CD14-positive monocyte (primary cell): ENCODE data around the gene NAA40. TPM values are rescaled to one million over a fixed set of nuclear protein-coding genes. Genes with fewer than 3 reads are reported as not detected.

ENCODE experiments used
- DNase-seq, 3 donors: peaks; one replicate each; pipeline ENCODE4 v3.0.0-alpha.2; 2011 to 2022
- H2AFZ ChIP-seq: 2 replicates; pipeline ENCODE4 v1.6.0; 2012; ENCODE audit warnings: mild to moderate bottlenecking, low read depth, low read length, inconsistent platforms; ENCODE audit not compliant: insufficient read depth, poor library complexity, severe bottlenecking
- H3K27ac ChIP-seq, 2 donors: 1 replicate in 1 of 2; 2 replicates in 1 of 2; pipeline ENCODE4 v1.5.1; 2012 to 2013; ENCODE audit warnings: low read length in 2 of 2, control low read depth in 1 of 2, inconsistent platforms in 1 of 2, low read depth in 1 of 2, mild to moderate bottlenecking in 1 of 2
- H3K27me3 ChIP-seq, 2 donors: one replicate each; pipeline versions ENCODE4 v1.6.0 to v1.6.1; 2011 to 2013; ENCODE audit warnings: low read length in 2 of 2; ENCODE audit not compliant: control insufficient read depth in 2 of 2, insufficient read depth in 2 of 2
- H3K36me3 ChIP-seq, 2 donors: replicated peaks in 1 of 2; 1 replicate in 1 of 2; 2 replicates in 1 of 2; pipeline versions ENCODE4 v1.5.1 to v1.6.1; 2012 to 2013; ENCODE audit warnings: low read length in 2 of 2, control low read depth in 1 of 2, inconsistent platforms in 1 of 2, mild to moderate bottlenecking in 1 of 2; ENCODE audit not compliant: insufficient read depth in 2 of 2, control insufficient read depth in 1 of 2
- H3K4me1 ChIP-seq, 2 donors: 1 replicate in 1 of 2; 2 replicates in 1 of 2; pipeline versions ENCODE4 v1.5.1 to v1.6.1; 2012 to 2013; ENCODE audit warnings: low read length in 2 of 2, control low read depth in 1 of 2, inconsistent platforms in 1 of 2, mild to moderate bottlenecking in 1 of 2, moderate library complexity in 1 of 2; ENCODE audit not compliant: insufficient read depth in 2 of 2, control insufficient read depth in 1 of 2
- H3K4me2 ChIP-seq: replicated peaks from 2 replicates; pipeline ENCODE3; 2012; ENCODE audit warnings: low read length, moderate library complexity, mild to moderate bottlenecking; ENCODE audit not compliant: poor library complexity, severe bottlenecking; ENCODE audit errors: extremely low read depth
- H3K4me3 ChIP-seq, 3 experiments: fragments of 200-600 bp in 1 of 3; sonication (generic) in 1 of 3; replicated peaks in 1 of 3; 1 replicate in 2 of 3; 2 replicates in 1 of 3; pipeline ENCODE4 v1.5.1; 2011 to 2013; ENCODE audit warnings: low read length in 3 of 3, mild to moderate bottlenecking in 3 of 3, control low read depth in 2 of 3, low read depth in 2 of 3, inconsistent platforms in 1 of 3, moderate library complexity in 1 of 3
- H3K79me2 ChIP-seq: 2 replicates; pipeline ENCODE4 v1.6.0; 2012; ENCODE audit warnings: mild to moderate bottlenecking, control low read depth, inconsistent platforms, low read length, moderate library complexity; ENCODE audit not compliant: insufficient read depth
- H3K9ac ChIP-seq: 2 replicates; pipeline ENCODE4 v1.6.0; 2017; ENCODE audit warnings: low read length, mild to moderate bottlenecking; ENCODE audit not compliant: insufficient read depth, poor library complexity, severe bottlenecking
- H3K9me3 ChIP-seq, 2 donors: replicated peaks in 1 of 2; 1 replicate in 1 of 2; 2 replicates in 1 of 2; pipeline versions ENCODE4 v1.5.1 to v1.6.1; 2012 to 2013; ENCODE audit warnings: low read length in 2 of 2, control low read depth in 1 of 2; ENCODE audit not compliant: control insufficient read depth in 1 of 2, insufficient read depth in 1 of 2
- H4K20me1 ChIP-seq: 2 replicates; pipeline ENCODE4 v1.6.0; 2012; ENCODE audit warnings: mild to moderate bottlenecking, low read length, control low read depth, moderate library complexity; ENCODE audit not compliant: insufficient read depth
- H3K27ac Mint-ChIP-seq, 7 donors: one replicate each; pipeline ENCODE4 v1.8.0; 2020; ENCODE audit warnings: mild to moderate bottlenecking in 7 of 7, mixed read lengths in 7 of 7, moderate library complexity in 6 of 7, inconsistent platforms in 2 of 7
- H3K27me3 Mint-ChIP-seq, 3 donors: one replicate each; pipeline ENCODE4 v1.8.0; 2021 to 2022; ENCODE audit warnings: low read depth in 3 of 3, mild to moderate bottlenecking in 3 of 3, mixed read lengths in 3 of 3, moderate library complexity in 3 of 3, inconsistent platforms in 1 of 3
- H3K36me3 Mint-ChIP-seq, 2 donors: one replicate each; pipeline ENCODE4 v1.8.0; 2020; ENCODE audit warnings: mixed read lengths in 2 of 2, inconsistent platforms in 1 of 2, mild to moderate bottlenecking in 1 of 2
- H3K4me1 Mint-ChIP-seq: one replicate; pipeline ENCODE4 v1.8.0; 2020; ENCODE audit warnings: mild to moderate bottlenecking, mixed read lengths
- H3K4me3 Mint-ChIP-seq, 2 donors: one replicate each; pipeline ENCODE4 v1.8.0; 2020; ENCODE audit warnings: mild to moderate bottlenecking in 2 of 2, mixed read lengths in 2 of 2, moderate library complexity in 1 of 2
- H3K9me3 Mint-ChIP-seq, 7 donors: one replicate each; pipeline ENCODE4 v1.8.0; 2020 to 2022; ENCODE audit warnings: mixed read lengths in 7 of 7, mild to moderate bottlenecking in 6 of 7, moderate library complexity in 6 of 7, inconsistent platforms in 2 of 7
- CTCF ChIP-seq: fragments of 200-600 bp; IDR thresholded peaks from one replicate; pipeline ENCODE4 v1.8.0; 2022; ENCODE audit warnings: antibody characterized with exemption, mild to moderate bottlenecking
- WGBS: methylation state at CpG from one replicate; pipeline ENCODE4 v1.1.5; 2013; ENCODE audit warnings: missing lambda C conversion rate; ENCODE audit not compliant: insufficient coverage; 5-methylcytosine and 5-hydroxymethylcytosine counted together
- intact Hi-C, 2 donors: fragments of 100-400 bp; cut with micrococcal nuclease; formaldehyde crosslinking; loops; one replicate each; pipeline versions ENCODE4 v1.15.0 to v1.15.1; 2023
- polyA plus RNA-seq, 3 donors: library from polyadenylated mRNA; depleted of rRNA in 1 of 3; unstranded in 2 of 3; stranded (reverse) in 1 of 3; fragments of 300-500 nt in 2 of 3; fragments of >200 nt in 1 of 3; fragmentation: Illumina TruSeq in 2 of 3; gene quantifications; 1 replicate in 2 of 3; 2 replicates in 1 of 3; pipeline ENCODE4 v1.2.3, GENCODE V29; 2012 to 2021
- small RNA-seq: library from RNA; depleted of rRNA; stranded (forward); fragments of <200 nt; gene quantifications from one replicate; pipeline ENCODE3, GENCODE V24; 2012; ENCODE audit warnings: low read depth; ENCODE audit not compliant: insufficient read length

NAA40 gene
- polyA plus RNA-seq, 3 donors = 1.5 to 14.5 (median 1.6) TPM

DNA sequence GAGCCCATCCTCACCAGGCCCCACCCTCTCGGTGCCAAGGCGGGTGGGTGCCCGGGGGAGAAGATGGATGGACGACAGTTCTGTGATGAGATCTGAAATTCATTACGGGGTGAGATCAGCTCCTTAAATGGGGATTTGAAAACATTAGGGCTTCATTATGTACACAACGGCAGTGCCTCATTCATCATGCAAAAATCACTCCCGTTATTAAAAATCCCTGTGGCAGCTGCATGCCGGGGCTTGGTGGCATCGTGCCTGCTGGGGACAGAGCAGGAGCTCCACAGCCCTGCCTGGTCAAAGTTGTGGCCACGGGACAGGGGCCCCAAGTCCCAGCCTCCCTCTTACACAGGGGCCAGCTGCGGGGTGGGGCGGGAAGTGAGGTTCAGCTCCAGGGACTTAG lies 67.6 kb downstream of the NAA40 start:
- Mint-ChIP-seq H3K27ac (no peak overlapping the region), H3K9me3 (peaks cover 12 to 19% (median 16%) of the 10 kb centered on the region in 7 donors), H3K4me1 (peaks cover 37% of the 10 kb centered on the region), H3K36me3 (peaks cover 0 to 4% of the 10 kb centered on the region in 2 donors), H3K27me3 (peaks cover 57 to 80% (median 61%) of the 10 kb centered on the region in 3 donors), H3K4me3 (peak overlapping the region in 1 of 2 donors; percentile 100)
- no peaks in the 10 kb centered on the region for H3K36me3 ChIP-seq
- no peak for TF ChIP-seq CTCF
- DNase-seq = no peak
- 67% methylated on average over 3 of the region's 12 CpGs for WGBS
- no peak overlapping the region for H3K4me2 ChIP-seq
- H4K20me1 ChIP-seq = no peaks in the 10 kb centered on the region
- H3K4me3 ChIP-seq = no peak overlapping the region
- H3K79me2 ChIP-seq = no peaks in the 10 kb centered on the region
- H3K9ac ChIP-seq = no peak overlapping the region
- peaks cover 28 to 32% of the 10 kb centered on the region in 2 donors for H3K4me1 ChIP-seq
- H3K9me3 ChIP-seq = peaks cover 0 to 15% of the 10 kb centered on the region in 2 donors
- no peak overlapping the region for H3K27ac ChIP-seq
- no peak overlapping the region for H2AFZ ChIP-seq
- intact Hi-C loops = no loop called here
- peaks cover 7 to 67% of the 10 kb centered on the region in 2 donors for H3K27me3 ChIP-seq

Small RNA genes within 50 kb of the gene (small RNA-seq; reads per million reads assigned to genes)
- gene RNU6-45P = not detected

Other genes starting within 250 kb of the NAA40 start
- 1 to 10 TPM in 1 of 3 donors, not detected in 2; 1.2 TPM for gene ZFTA, start 170.2 kb upstream of the NAA40 start, polyA plus RNA-seq
- 1 to 10 TPM in 1 of 3 donors, under 1 TPM in 2; 0.10 to 3.3 (median 0.20) TPM for gene SPINDOC, start 125.5 kb upstream of the NAA40 start, polyA plus RNA-seq
- gene MARK2, start 99.9 kb upstream of the NAA40 start, polyA plus RNA-seq = 10 to 100 TPM; 32.4 to 55.7 (median 33.3) TPM
- gene RCOR2, start 21.8 kb upstream of the NAA40 start, polyA plus RNA-seq = not detected
- gene COX8A, start 35.6 kb downstream of the NAA40 start, polyA plus RNA-seq = 100 to 1,000 TPM; 354 to 588 (median 526) TPM
- 100 to 1,000 TPM; 131 to 170 (median 140) TPM for gene OTUB1, start 47.4 kb downstream of the NAA40 start, polyA plus RNA-seq
- gene FLRT1, start 96.9 kb downstream of the NAA40 start, polyA plus RNA-seq = not detected
- 1 to 10 TPM; 1.5 to 2.4 (median 2.2) TPM for gene MACROD1, start 227.1 kb downstream of the NAA40 start, polyA plus RNA-seq
- 10 to 100 TPM; 44.5 to 52.0 (median 51.1) TPM for gene STIP1, start 247.2 kb downstream of the NAA40 start, polyA plus RNA-seq